ENCODE data around the gene C2orf76. TPM values are rescaled to one million over a fixed set of nuclear protein-coding genes. Genes with fewer than 3 reads are reported as not detected.

C2orf76 gene
- total and polyA plus RNA-seq, 10 of the 15 experiments (the other 5 are each of a cell fraction or from before 2014, with no cell fraction given), result 14.0 to 46.1 (median 25.4) TPM

DNA sequence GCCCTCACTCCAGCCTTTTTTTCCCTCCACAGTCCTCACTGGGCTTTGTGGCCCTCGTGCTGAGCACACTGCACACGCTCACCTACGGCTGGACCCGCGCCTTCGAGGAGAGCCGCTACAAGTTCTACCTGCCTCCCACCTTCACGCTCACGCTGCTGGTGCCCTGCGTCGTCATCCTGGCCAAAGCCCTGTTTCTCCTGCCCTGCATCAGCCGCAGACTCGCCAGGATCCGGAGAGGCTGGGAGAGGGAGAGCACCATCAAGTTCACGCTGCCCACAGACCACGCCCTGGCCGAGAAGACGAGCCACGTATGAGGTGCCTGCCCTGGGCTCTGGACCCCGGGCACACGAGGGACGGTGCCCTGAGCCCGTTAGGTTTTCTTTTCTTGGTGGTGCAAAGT, 103.6 kb downstream of the C2orf76 start (continued):
- TF ChIP-seq CBX5 (IDR thresholded peaks at IDR 0.05; ENCODE audit: low read depth) (no peak), NFYA (IDR thresholded peaks at IDR 0.05; ENCODE audit: borderline replicate concordance, low read depth, low read length) (no peak)

DNA sequence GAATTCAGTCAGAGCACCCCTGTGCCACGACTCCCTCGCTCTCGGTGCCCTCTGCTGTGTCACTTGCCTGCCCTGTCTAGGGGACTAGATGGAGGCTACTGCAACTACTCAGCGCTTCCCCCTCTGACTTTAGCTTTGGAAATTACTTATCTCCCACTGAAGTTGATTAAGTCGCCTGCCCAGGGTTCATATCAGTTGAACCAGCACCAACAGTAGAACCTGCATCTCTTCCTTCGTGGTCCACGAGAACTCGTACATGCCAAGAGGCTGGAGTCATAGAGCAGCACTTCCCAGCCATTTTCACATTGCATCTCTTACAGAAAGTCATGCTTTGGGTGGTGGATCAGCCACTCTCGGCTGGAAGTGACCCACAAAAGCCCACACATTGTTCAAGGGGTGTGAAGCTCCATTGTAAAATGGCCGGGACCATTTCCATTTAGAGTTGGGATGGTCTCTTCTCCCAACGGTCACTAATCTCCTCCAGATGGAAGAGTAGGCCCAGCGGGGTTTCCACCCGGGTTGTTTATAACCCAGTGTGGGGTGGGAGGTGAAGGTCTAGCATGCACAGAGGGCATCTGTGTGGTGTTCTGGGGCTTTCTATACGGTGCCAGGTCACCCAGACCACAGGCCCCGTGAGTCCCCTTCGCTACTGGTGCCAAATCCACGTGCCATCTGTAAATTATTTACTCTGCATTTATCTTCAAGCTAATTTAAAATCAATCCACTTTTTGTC, 105.0 kb downstream of the C2orf76 start:
- in situ Hi-C loops (cut with MboI), result no loop called here
- intact Hi-C loops (cut with micrococcal nuclease; ENCODE audit: unreplicated experiment), result no loop called here
- FAIRE-seq, result no peak
- TF ChIP-seq, protein P1, sequence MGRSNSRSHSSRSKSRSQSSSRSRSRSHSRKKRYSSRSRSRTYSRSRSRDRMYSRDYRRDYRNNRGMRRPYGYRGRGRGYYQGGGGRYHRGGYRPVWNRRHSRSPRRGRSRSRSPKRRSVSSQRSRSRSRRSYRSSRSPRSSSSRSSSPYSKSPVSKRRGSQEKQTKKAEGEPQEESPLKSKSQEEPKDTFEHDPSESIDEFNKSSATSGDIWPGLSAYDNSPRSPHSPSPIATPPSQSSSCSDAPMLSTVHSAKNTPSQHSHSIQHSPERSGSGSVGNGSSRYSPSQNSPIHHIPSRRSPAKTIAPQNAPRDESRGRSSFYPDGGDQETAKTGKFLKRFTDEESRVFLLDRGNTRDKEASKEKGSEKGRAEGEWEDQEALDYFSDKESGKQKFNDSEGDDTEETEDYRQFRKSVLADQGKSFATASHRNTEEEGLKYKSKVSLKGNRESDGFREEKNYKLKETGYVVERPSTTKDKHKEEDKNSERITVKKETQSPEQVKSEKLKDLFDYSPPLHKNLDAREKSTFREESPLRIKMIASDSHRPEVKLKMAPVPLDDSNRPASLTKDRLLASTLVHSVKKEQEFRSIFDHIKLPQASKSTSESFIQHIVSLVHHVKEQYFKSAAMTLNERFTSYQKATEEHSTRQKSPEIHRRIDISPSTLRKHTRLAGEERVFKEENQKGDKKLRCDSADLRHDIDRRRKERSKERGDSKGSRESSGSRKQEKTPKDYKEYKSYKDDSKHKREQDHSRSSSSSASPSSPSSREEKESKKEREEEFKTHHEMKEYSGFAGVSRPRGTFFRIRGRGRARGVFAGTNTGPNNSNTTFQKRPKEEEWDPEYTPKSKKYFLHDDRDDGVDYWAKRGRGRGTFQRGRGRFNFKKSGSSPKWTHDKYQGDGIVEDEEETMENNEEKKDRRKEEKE (IDR thresholded peaks at IDR 0.05), result no peak
- TF ChIP-seq SREBF1 (IDR thresholded peaks at IDR 0.05; ENCODE audit: low read length) (no peak), JUNB (IDR thresholded peaks at IDR 0.05) (no peak), MLLT1 (IDR thresholded peaks at IDR 0.05) (no peak), CBX5 (IDR thresholded peaks at IDR 0.05; ENCODE audit: low read depth) (no peak), KLF5 (IDR thresholded peaks at IDR 0.05; ENCODE audit: partially characterized antibody) (no peak), NR2C1 (IDR thresholded peaks at IDR 0.05) (no peak), ZBED1 (IDR thresholded peaks at IDR 0.05; ENCODE audit: borderline replicate concordance) (no peak), ATF7 (IDR thresholded peaks at IDR 0.05; ENCODE audit: low read depth) (no peak)
- TF ChIP-seq, protein P2, sequence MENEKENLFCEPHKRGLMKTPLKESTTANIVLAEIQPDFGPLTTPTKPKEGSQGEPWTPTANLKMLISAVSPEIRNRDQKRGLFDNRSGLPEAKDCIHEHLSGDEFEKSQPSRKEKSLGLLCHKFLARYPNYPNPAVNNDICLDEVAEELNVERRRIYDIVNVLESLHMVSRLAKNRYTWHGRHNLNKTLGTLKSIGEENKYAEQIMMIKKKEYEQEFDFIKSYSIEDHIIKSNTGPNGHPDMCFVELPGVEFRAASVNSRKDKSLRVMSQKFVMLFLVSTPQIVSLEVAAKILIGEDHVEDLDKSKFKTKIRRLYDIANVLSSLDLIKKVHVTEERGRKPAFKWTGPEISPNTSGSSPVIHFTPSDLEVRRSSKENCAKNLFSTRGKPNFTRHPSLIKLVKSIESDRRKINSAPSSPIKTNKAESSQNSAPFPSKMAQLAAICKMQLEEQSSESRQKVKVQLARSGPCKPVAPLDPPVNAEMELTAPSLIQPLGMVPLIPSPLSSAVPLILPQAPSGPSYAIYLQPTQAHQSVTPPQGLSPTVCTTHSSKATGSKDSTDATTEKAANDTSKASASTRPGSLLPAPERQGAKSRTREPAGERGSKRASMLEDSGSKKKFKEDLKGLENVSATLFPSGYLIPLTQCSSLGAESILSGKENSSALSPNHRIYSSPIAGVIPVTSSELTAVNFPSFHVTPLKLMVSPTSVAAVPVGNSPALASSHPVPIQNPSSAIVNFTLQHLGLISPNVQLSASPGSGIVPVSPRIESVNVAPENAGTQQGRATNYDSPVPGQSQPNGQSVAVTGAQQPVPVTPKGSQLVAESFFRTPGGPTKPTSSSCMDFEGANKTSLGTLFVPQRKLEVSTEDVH (IDR thresholded peaks at IDR 0.05; ENCODE audit: low read depth, partially characterized antibody), result no peak

More for the DNA sequence above, 105.0 kb downstream of the C2orf76 start:
- Histone ChIP-seq H2AFZ (ENCODE audit: control insufficient read depth, low read depth, low read length) (no peak overlapping the region), H3K9ac (ENCODE audit: control insufficient read depth, insufficient read depth, low read length) (no peak overlapping the region), H3K4me3 (no peak overlapping the region), H4K20me1 (ENCODE audit: control insufficient read depth, insufficient read depth) (no peaks in the 10 kb centered on the region), H3K79me2 (ENCODE audit: control insufficient read depth, insufficient read depth, low read length) (no peaks in the 10 kb centered on the region), H3K4me2 (ENCODE audit: control insufficient read depth, insufficient read depth) (no peak overlapping the region), H3K27me3 (replicated peaks in 1 of 2; ENCODE audit: control insufficient read depth in 2 of 2, insufficient read depth in 2 of 2, low read length in 1 of 2) (no peaks in the 10 kb centered on the region), H3K4me1 (ENCODE audit: control insufficient read depth, insufficient read depth, low read length) (no peaks in the 10 kb centered on the region), H3K9me3 (replicated peaks; ENCODE audit: control insufficient read depth, insufficient read depth, low read length) (no peaks in the 10 kb centered on the region), H3K27ac (ENCODE audit: control insufficient read depth, insufficient read depth) (no peak overlapping the region), H3K36me3 (ENCODE audit: control insufficient read depth in 2 of 2, insufficient read depth in 2 of 2, low read length in 1 of 2) (peaks cover 0 to 2% of the 10 kb centered on the region in 2 experiments; a peak in 2 of 4 replicates)
- CTCF ChIA-PET, result interaction anchor here (1.7 kb wide), 1 partner anchor 28 kb away, joined by 7 read pairs; no protein-coding TSS in a partner anchor
- RAD21 ChIA-PET (ENCODE audit: unreplicated experiment), result no interaction called here
- SMC1A ChIA-PET (ENCODE audit: uncharacterized antibody, unreplicated experiment), result no interaction called here
- WGBS (ENCODE audit: insufficient coverage, insufficient replicate concordance, low lambda C conversion rate, missing lambda C conversion rate), result 79% methylated on average over 17 of the region's 17 CpGs
- DNase-seq (ENCODE audit: low read depth, low spot score), result no peak
- no TSS peak for BruUV-seq (replicated peaks)
- POLR2A ChIA-PET, result no interaction called here
- no peak for ATAC-seq

All from GM12878 (cell line).